Glutamatergic neuron (in vitro differentiated cells): ENCODE results near the gene CTCF. TPM values are rescaled to one million over a fixed set of nuclear protein-coding genes. Genes with fewer than 3 reads are reported as not detected.

ENCODE experiments used
- DNase-seq: peaks from one replicate; pipeline ENCODE4 v3.0.0; 2022
- H3K27ac Mint-ChIP-seq: one replicate; pipeline ENCODE4 v1.8.0; 2020; ENCODE audit warnings: mild to moderate bottlenecking, mixed read lengths, inconsistent platforms; ENCODE audit not compliant: unreplicated experiment
- H3K27me3 Mint-ChIP-seq: one replicate; pipeline ENCODE4 v1.8.0; 2020; ENCODE audit warnings: mild to moderate bottlenecking, moderate library complexity, mixed read lengths, inconsistent platforms; ENCODE audit not compliant: unreplicated experiment
- H3K36me3 Mint-ChIP-seq: one replicate; pipeline ENCODE4 v1.8.0; 2020; ENCODE audit warnings: mild to moderate bottlenecking, mixed read lengths, inconsistent platforms; ENCODE audit not compliant: unreplicated experiment
- H3K4me1 Mint-ChIP-seq: one replicate; pipeline ENCODE4 v1.8.0; 2020; ENCODE audit warnings: mild to moderate bottlenecking, low read depth, mixed read lengths, inconsistent platforms; ENCODE audit not compliant: unreplicated experiment
- H3K4me3 Mint-ChIP-seq: one replicate; pipeline ENCODE4 v1.8.0; 2020; ENCODE audit warnings: mild to moderate bottlenecking, mixed read lengths, inconsistent platforms; ENCODE audit not compliant: unreplicated experiment
- H3K9me3 Mint-ChIP-seq: one replicate; pipeline ENCODE4 v1.8.0; 2020; ENCODE audit warnings: mild to moderate bottlenecking, moderate library complexity, mixed read lengths, inconsistent platforms; ENCODE audit not compliant: unreplicated experiment
- total RNA-seq: library from RNA; stranded (reverse); fragmentation: NEBNext Ultra II Directional; extraction: Animal tissue kit (Norgen Biotek cat#: 25700); gene quantifications from one replicate; pipeline ENCODE4 v1.2.1, GENCODE V29; 2021; ENCODE audit not compliant: unreplicated experiment
- TF ChIP-seq, protein P1 (sequence below): fragments of 200-600 bp; sonication (generic); IDR thresholded peaks from one replicate; pipeline ENCODE4 v1.5.0; 2021; ENCODE audit not compliant: partially characterized antibody, unreplicated experiment

The CTCF gene
- total RNA-seq, 1 donor from 2014 or later: 42.8 TPM

DNA sequence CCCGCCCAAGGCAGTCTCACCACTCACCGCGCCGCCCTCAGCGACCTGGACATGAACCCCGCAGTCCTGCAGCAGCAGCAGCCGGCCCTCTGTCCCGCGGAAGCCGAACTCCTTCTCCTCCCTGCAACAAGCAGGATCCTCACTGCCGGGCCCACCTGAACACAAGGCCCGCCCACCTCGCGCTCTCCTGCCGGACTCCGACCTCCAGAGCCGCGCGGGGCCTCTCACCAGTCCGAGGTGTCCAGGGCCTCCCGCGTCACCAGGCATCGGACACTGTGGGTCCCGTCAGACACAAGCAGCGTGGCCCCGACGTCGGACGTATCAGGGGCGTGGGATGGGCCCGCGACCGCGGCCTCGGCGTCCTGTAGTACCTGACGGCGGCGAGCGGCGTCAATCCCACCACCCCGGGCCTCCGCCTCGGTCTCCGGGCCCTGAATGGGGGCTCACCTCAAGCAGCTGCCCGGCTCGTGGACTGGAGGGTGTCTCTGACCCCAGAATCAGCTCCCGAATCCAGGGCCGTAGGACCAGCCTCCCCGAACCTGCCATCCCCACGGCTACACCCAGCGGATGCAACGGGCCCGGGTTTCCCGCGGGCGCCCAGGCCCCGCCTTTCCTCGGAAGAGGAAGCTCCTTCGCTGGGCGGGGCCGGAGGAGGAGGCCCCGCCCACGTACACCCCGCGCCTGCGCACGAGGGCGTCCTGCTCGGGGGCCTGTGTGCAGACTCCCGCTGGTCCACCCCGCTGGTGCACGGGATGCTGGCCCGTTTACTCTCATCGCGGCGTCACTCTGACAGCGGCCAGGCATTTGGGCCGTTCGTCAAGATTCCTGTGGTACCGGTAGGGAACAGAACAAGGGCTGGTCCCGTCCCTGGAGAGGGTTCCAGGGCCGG is 97.6 kb downstream of the CTCF start, which contains the start of gene ACD:
Gene ACD (minus strand): TSS at position 586 of the 889 bp plus-strand sequence. CDS start 40 bp downstream, at position 546.
- TF ChIP-seq, protein P1, sequence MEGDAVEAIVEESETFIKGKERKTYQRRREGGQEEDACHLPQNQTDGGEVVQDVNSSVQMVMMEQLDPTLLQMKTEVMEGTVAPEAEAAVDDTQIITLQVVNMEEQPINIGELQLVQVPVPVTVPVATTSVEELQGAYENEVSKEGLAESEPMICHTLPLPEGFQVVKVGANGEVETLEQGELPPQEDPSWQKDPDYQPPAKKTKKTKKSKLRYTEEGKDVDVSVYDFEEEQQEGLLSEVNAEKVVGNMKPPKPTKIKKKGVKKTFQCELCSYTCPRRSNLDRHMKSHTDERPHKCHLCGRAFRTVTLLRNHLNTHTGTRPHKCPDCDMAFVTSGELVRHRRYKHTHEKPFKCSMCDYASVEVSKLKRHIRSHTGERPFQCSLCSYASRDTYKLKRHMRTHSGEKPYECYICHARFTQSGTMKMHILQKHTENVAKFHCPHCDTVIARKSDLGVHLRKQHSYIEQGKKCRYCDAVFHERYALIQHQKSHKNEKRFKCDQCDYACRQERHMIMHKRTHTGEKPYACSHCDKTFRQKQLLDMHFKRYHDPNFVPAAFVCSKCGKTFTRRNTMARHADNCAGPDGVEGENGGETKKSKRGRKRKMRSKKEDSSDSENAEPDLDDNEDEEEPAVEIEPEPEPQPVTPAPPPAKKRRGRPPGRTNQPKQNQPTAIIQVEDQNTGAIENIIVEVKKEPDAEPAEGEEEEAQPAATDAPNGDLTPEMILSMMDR: no peak
- H3K36me3 Mint-ChIP-seq: peaks cover 5% of the 10 kb centered on the region
- peaks cover 21% of the 10 kb centered on the region for H3K27me3 Mint-ChIP-seq
- DNase-seq: peak; percentile 89
- H3K4me3 Mint-ChIP-seq: peak within 1 kb of the TSS; percentile 95
- peak within 1 kb of the TSS; percentile 82 for H3K27ac Mint-ChIP-seq
- H3K4me1 Mint-ChIP-seq: peaks cover 11% of the 10 kb centered on the region
- peaks cover 8% of the 10 kb centered on the region for H3K9me3 Mint-ChIP-seq

DNA sequence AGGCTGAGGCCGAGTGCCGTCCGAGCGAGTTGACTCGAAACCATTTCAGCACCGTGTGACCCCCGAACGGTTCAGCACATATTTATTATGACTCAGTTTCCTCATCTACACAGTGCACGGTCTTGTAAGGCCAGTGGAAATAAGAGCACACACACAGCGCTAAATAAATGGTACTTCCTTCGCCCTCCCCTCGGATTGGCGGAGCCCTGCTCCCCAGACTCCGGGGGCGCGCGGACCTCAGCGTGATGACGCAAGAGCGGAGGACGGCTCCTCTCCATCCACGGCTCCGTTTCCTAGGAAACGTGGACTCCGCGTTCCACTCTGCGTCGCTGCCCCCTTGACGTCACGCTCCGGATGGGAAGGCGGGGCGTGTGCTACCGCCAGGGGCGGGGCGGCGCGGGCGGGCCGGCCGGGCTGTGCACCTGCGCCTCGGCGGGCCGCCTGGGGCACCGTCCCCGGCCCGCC is 98.3 kb downstream of the CTCF start, which contains the start of gene PARD6A:
Gene PARD6A (plus strand): TSS at position 397 of the 465 bp plus-strand sequence. CDS start 79 bp downstream, outside the sequence.
- DNase-seq: peak; percentile 96
- H3K36me3 Mint-ChIP-seq: peaks cover 3% of the 10 kb centered on the region
- peak within 1 kb of the TSS; percentile 82 for H3K27ac Mint-ChIP-seq
- H3K27me3 Mint-ChIP-seq: peaks cover 22% of the 10 kb centered on the region
- TF ChIP-seq, protein P1: no peak
- peak within 1 kb of the TSS; percentile 95 for H3K4me3 Mint-ChIP-seq
- peaks cover 14% of the 10 kb centered on the region for H3K4me1 Mint-ChIP-seq
- peaks cover 8% of the 10 kb centered on the region for H3K9me3 Mint-ChIP-seq

DNA sequence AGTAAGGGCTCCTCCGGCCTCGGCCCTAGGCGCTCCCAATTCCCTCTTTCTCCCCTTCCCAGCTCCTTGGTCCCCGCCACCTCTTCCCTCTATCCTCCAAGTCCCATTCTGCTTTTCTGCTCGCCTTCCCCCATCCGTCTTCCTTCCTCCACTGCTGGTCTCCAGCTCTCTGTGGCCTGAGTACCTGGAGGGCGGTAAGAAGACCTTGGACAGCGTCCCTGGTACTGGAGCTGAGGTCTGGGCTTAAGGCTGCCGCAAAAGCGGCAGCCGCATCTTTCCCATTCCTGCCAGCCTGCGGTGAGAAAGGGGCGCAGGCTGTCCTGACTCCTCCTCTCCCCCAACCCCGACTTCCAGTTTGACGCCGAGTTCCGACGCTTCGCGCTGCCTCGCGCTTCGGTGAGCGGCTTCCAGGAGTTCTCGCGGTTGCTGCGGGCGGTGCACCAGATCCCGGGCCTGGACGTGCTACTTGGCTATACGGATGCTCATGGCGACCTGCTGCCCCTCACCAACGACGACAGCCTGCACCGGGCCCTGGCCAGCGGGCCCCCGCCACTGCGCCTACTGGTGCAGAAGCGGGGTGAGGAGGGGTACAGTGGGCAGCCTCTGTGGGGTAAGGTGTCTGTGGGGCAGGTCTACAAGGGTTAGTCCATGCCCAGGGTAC is 98.9 kb downstream of the CTCF start:
- peaks cover 14% of the 10 kb centered on the region for H3K4me1 Mint-ChIP-seq
- no peaks in the 10 kb centered on the region for H3K36me3 Mint-ChIP-seq
- peaks cover 7% of the 10 kb centered on the region for H3K9me3 Mint-ChIP-seq
- peak; percentile 59 for DNase-seq
- H3K4me3 Mint-ChIP-seq: peak overlapping the region; percentile 95
- H3K27ac Mint-ChIP-seq: peak overlapping the region; percentile 75
- H3K27me3 Mint-ChIP-seq: peaks cover 20% of the 10 kb centered on the region
- TF ChIP-seq, protein P1: no peak

DNA sequence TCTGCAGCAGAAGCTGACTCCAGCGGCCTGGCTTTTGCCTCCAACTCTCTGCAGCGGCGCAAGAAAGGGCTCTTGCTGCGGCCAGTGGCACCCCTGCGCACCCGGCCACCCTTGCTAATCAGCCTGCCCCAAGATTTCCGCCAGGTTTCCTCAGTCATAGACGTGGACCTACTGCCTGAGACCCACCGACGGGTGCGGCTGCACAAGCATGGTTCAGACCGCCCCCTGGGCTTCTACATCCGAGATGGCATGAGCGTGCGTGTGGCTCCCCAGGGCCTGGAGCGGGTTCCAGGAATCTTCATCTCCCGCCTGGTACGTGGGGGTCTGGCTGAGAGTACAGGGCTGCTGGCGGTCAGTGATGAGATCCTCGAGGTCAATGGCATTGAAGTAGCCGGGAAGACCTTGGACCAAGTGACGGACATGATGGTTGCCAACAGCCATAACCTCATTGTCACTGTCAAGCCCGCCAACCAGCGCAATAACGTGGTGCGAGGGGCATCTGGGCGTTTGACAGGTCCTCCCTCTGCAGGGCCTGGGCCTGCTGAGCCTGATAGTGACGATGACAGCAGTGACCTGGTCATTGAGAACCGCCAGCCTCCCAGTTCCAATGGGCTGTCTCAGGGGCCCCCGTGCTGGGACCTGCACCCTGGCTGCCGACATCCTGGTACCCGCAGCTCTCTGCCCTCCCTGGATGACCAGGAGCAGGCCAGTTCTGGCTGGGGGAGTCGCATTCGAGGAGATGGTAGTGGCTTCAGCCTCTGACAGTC is 99.7 kb downstream of the CTCF start:
- peaks cover 14% of the 10 kb centered on the region for H3K4me1 Mint-ChIP-seq
- H3K27ac Mint-ChIP-seq: peak overlapping the region; percentile 17
- peak overlapping the region; percentile 95 for H3K4me3 Mint-ChIP-seq
- TF ChIP-seq, protein P1: no peak
- peaks cover 8% of the 10 kb centered on the region for H3K9me3 Mint-ChIP-seq
- DNase-seq: no peak
- H3K27me3 Mint-ChIP-seq: peaks cover 21% of the 10 kb centered on the region
- H3K36me3 Mint-ChIP-seq: no peaks in the 10 kb centered on the region
